Stimulated activated CD4-positive, alpha-beta T cell treated with anti-CD3 and anti-CD28 coated beads, Interleukin-4, amount 100 ng/mL, for 48 hours (primary cell): Measurements from ENCODE around the gene ITFG1.
A peak's percentile ranks its signal among the peaks of the same experiment; 100 is the strongest.
"Not testable (repeated sequence)": the region's sequence is repeated elsewhere in the genome, so short reads cannot be mapped to it uniquely, and the experiment has no call there.

ENCODE experiments used
- DNase-seq, 2 donors: peaks; one replicate each; pipeline ENCODE4 v3.0.0-alpha.2; 2020; ENCODE audit warnings: low read depth in 2 of 2

ITFG1 gene

DNA sequence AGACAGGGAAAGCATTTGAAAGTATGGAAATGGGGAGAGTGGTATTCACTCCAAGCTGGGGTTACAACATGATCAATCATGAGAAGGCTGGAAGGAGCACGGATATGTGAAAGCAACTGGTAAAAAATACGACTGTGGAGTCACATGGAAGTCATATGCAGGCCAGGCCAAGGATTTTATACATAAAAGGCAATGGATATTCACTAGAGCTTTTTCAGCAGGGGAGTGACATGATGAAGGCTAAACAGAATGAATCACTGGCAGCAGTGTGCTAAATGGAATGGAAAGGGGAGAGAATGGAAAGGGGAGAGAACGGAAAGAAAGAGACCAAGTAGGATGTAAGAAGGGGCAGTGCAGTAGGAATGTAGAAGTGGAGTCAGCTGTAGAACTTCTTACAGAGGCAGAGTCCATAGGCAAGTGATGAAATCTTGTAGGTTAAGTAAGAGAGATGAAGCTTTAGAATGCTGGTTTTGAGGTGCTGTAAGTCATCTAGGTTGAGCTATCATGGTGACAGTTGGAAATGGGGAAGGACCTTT is 304.1 kb downstream of the ITFG1 start:
- no peak for DNase-seq

DNA sequence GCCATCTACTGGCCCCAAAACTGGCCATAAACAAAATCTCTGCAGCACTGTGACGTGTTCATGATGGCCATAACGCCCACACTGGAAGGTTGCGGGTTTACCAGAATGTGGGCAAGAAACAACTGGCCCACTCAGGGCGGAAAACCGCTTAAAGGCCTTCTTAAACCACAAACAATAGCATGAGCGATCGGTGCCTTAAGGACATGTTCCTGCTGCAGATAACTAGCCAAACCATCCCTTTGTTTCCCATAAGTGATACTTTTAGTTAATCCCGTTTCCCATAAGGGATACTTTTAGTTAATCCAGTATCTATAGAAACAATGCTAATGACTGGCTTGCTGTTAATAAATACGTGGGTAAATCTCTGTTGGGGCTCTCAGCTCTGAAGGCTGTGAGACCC is 308.4 kb downstream of the ITFG1 start:
- not testable (repeated sequence) for DNase-seq

DNA sequence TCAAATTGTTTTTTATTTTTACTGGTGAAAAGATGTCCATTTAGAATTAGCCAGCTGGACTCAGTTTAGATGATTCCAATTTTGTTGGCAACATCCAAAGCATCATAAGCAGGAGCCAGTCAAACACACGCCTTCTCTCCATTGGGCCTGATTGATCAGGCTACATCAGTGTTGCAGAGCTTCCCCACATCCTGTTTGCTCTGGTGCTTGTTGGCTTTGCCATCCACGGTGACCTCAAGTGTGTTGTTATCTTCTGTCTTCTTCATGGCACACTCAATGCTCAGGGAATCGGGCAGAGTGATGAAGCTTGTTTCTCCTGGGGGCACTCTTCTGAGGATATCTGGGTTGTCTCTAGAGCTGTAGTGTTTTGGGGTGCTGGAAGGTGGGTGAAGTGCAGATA is 310.8 kb downstream of the ITFG1 start:
- DNase-seq = no peak

DNA sequence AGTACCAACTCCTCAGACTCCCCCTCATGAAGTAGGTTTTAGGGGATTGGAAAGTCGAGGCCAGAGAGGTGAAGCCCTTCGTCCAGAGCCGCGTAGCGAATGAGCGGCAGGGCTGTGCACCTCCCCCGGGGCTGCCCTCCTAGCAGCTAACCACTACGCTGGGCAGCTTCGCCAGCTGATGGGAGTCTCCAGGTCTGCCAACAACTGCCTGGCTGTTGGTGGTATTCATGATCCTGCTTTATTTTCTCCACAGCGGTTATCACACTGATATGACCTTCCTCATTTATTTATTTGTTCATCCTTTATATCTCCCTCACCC is 316.3 kb downstream of the ITFG1 start:
- DNase-seq = no peak

DNA sequence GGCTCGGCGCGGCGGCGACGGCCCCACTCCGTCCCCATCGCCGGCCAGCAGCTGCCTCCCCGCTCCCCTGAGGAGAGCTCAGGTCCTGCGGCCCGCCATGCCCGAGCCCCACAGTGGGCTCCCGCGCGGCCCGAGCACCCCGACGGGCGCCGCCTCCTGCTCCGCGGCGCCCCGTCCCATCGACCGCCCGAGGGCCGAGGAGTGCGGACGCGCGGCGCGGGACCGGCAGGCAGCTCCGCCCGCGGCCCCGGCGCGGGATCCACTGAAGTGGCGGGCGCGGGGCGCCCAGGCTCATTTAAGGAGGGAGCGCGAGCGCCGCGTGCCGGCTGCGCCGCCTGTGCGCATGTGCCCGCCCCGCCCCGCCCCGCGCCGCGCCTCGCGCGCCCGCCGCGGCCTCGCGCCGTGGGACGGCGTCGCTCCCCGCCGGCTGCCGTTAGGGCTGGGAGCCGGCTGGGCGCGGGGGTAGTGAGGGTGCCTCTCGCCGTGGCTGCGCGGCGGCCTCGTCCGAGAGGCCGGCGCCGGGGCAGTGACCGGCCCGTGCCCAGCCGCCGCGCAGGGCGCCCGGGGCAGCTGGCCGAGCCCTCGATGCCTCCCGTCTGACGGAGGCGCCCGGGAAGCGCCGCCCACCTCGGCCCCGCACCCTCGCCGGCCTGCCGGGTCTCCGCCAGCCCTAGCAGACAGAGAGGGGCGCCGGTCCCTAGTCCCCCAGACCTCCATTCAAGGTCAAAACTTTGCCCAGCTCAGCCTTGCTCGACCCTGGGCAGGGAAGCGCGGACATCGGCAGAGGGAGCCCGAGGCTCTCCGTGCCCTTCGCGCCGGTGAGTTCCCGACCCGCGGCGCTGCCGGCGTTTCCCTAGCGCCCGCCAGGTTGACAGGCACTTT is 316.9 kb downstream of the ITFG1 start, which contains the start of gene NETO2:
Gene NETO2, minus strand, starts transcription at position 269 of the 882 bp plus-strand sequence. CDS start 333 bp downstream, outside the sequence.
- peak; percentile 43 to 51 for DNase-seq

DNA sequence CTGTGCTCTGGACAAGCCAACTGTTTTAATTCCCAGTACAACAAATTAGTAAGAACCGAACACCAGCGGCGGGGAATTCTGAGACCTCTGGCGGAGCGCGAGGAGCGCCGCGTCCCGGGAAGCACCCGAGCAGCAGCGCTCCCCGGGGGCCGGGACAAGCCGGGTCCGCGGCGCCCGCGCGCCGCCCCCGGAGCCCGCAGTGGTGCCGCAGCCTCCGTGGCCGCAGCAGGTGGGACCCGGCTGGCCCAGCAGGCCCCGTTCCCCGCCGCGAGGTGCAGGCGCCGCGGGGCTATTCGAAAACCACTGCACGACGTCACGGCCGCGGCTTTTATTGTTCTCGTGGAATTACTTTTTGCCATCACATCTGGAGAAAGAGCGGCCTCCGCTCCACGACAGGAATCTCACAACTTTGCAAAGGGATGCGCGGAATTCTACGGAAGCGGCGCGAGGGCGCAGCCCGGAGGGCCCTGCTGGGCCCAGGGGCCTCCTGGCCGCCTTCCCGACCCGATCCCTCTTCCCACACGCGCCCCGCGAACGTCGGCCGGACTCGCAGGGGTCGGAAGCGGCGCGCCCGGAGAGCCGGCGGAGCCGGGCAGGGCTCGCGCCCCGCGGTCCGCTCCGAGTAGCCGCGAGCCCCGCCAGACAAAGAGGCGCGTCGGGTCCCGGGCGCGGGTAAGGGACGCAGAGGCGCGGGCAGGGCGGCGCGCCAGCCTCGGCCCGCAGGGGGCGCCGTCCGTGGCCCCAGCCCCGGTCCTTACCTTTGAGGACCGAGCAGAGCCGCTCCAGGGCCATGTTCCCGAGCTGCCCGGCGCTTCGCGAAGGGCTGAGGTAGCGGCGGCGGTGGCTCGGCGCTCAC is 317.8 kb downstream of the ITFG1 start:
- DNase-seq = peak; percentile 53 to 54

DNA sequence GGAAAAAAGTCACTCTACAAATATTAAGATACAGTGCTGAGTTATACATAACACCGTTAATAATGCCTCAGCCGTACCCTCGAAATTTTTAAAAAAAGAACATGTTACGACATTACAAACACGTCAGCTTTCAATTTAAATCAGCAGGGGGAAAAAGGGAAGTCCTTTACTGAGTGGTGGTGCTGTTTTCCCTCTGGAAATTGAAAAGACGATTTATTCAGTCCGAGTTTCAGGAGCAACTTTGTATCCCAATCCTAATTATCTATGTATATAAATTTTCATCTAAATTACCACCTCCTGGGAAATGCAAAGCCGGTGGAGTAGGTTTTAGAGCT is 318.4 kb downstream of the ITFG1 start:
- no peak for DNase-seq

DNA sequence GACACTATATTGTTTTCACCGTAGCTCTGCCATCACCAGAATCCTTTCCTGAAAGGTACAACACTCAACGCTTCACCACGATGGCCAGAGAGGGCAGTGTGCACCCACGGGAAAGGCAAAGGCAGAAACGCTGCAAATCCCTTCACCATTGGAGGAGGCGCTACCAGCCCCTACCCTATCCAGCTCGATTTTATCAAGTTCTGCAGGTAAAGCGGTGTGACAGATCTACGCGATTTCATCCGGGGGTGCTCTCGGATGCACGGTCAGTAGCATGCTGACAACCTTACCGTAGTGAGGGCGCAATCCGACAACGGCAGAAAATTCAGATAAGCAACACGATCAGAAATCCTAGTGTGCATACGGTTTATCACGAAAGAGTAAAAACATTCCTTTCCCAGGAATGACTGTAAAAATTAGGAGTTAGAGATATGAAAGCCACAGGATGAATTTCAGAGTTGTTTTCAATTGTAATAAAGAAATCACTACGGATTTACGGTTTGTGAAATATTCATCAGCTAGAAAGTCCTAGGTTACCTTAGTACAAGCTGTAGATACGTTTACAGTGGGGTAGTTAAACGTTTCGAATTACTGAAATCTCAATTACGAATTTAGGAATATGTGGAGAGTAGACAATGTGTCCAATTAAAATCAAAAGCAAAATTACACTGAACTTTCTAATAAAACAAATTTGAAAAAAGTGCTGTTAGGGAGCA is 318.9 kb downstream of the ITFG1 start:
- peak; percentile 67 to 73 for DNase-seq

DNA sequence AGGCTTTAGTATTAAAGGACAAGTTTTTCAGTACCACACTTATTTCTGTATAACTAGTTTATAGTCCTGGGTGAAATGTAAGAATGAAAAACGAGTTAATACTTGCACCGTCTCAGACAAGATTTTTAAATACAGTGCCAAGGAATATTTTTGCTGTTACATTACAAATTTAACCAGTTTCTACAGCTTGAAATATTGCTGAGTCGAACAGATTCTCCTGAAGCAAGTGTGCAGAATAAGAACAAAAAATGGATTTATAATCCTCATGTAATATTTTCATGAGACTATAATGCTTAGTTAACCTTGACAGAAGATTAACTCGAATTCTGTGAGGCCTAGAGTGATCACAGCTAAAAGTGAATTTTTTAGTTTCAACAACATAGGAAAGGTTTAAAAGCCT is 320.2 kb downstream of the ITFG1 start:
- DNase-seq = no peak

DNA sequence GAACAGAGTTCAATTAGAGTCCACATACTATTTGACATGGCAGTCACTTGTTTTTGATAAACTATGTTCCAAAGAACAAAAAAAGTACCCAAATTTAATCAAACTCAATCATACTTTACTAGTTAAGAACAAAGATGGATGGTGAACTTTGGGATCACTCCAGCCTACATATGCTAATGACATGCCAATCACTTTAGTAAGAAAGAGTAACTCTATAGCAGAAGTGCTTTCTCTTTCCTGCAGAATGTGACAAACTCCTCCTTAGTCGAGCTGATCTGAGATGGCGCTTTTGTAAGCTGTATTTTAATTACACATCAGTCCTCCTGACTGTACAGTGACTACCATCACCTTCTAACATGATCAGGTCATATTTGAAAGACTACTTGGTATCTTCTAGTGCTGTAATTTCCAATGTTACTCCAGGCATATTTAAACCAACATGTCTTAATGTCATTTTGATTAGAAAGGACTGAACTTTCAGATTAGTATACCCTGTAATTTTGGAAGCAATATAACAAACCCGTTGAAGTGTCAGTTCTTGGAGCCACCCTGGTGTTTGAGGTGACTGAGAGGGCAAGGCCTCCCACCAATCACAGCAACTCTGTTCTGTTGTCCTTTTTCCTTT is 321.2 kb downstream of the ITFG1 start:
- no peak for DNase-seq

DNA sequence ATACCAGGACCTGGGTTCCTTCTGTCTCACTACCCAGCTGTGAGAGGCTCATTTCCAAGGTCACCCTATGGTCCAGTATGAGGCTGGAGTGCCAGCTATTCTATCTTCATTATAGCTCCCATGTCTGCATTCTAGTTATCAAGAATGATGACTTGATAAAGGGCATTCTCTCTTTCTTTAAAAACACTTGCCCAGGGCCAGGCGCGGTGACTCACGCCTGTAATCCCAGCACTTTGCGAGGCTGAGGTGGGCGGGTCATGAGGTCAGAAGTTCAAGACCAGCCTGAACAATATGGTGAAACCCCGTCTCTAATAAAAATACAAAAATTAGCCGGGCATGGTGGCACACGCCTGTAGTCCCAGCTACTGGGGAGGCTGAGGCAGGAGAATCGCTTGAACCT is 322.9 kb downstream of the ITFG1 start:
- not testable (repeated sequence) for DNase-seq

DNA sequence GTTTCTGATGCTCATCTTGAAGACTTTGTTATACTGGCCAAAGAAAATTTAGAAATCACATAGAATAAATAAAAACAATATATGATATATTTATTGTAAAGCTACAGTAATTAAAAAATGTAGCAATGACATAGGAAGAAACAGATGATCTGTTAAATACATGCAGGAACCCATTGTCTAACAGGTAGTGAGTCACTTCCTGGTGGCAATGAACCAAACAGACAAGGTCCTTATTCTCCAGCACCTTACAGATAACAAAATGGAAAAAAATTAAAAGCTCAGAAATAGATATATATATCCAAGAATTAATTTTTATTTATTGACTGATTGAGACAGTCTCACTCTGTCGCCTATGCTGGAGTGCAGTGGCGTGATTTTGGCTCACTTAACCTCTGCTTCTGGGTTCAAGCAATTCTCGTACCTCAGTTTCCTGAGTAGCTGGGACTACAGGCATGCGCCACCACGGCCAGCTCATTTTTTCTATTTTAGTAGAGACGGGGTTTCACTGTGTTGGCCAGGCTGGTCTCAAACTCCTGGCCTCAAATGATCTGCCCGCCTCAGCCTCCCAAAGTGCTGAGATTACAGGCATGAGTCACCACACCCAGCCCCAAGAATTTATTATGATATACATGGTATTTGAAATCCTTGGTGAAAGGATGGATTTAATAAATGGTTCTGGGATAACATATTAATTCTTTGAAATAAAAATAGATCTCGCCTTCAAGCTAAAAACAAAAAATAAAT is 324.6 kb downstream of the ITFG1 start:
- DNase-seq = no peak

DNA sequence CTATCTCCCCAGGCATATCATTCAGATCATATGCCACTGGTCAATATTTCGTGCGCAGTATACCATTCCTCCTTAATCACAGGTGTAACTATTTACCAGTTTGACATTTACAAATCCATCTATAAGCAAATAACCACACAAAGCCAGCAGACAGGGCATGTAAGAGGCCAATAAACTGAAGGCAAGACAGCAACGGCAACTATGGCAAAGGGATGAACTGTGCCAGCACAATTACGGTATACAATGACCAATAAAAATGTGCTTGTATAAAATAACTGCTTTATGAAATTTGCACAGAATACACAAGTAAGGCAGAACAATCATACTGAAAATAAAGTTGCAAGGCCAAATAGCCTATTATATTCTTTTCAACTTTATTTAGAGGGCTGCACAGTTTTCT is 326.3 kb downstream of the ITFG1 start:
- DNase-seq = no peak

DNA sequence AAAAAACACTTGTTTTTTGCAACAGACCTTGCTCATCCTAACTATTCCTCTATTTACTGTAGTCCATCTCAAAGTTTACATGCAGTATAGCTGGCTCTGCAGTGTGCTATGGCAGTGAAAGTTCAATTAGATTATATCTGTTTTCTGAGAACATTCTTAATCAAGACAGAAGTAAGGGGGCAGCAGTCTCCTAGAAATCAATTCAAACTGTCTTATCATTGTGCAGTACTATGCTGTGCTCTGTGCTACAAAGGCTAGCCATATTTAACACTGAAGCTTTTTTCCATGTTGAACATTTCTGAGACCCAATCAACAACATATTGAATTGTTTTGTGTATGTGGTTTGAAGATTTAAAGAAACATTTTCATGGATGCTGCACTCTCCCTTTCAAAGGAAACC is 328.6 kb downstream of the ITFG1 start:
- DNase-seq = no peak

DNA sequence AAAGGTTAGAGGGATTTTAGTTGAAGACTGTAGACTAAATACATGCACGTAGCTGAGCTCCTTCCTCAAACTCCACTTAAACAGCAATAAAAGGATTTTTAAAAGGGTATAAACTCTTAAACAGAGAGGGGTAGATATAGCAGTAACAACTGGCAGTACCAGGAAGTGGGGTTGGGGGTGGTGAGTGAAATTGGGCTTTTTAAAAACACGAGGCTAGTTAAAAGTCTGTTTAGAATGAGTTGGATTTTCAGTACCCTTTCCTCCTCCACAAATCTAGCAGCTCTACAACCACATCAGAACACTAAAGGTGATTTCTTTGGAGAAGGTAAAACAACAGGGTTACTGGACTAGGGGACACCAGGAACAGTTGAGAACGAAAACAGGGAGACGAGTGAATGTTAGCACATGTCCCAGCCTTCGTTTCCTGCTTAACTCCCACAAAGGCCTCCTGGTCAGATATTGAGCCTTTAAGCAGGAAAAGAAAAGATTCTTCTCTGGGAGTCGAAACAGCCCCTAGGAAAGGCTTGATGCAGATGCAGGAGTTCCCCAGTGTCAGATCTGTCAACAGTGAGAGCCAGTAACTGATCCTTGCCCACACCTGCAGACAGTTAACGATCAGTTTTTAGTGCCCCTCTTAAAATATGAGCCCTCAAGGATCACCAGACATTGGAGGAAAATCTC is 331.0 kb downstream of the ITFG1 start:
- DNase-seq = no peak

DNA sequence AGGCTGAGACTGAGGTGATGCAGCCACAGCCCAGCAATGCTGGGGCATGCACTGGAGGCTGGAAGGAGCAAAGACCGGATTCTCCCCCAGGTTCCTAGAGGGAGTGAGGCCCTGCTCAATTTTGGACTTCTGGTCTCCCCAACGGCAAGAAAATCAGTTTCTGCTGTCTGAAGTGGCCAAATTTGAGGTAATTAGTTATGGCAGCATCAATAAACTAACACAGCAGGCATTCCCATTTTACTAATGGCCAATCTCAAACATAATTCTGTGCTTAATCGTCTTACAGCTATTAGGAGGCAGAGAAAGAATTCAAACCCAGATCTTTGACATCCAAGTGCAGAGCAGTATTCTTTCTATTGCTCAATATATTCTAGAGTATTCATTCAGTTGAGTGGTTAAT is 333.3 kb downstream of the ITFG1 start:
- DNase-seq = no peak

DNA sequence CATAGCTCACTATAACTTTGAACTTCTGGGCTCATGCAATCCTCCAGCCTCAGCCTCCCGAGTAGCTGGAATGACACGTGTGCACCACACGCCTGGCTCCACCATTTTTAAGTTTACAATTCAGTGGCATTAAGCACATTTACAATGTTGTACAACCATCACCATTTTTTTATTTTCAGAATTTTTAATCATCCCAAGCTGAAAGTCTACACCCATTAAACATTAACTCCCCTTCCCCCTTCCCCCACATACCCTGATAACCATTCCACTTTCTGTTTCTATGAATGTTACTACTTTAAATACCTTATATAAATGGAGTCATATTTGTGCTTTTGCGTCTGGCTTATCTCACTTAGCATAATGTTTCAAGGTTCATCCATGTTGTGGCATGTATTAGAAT is 335.1 kb downstream of the ITFG1 start:
- no peak for DNase-seq

DNA sequence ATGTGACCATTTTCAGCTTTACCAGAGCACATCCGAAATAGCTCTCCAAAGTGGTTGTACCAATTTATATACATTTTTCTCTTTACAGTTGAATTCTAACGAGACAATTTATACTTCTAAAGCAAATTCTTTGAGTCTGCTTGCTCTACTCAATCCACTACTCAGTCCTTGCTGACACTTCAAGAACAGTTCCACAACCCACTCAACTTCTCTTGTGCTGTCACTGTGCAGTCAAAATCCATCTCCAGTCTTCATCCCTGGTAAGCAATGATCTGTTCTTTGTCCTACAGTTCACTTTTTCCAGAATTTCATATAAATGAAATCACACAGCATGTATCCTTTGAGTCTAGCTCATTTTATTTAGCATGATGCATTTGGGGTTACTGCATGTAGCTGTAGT is 347.7 kb downstream of the ITFG1 start:
- DNase-seq = no peak

DNA sequence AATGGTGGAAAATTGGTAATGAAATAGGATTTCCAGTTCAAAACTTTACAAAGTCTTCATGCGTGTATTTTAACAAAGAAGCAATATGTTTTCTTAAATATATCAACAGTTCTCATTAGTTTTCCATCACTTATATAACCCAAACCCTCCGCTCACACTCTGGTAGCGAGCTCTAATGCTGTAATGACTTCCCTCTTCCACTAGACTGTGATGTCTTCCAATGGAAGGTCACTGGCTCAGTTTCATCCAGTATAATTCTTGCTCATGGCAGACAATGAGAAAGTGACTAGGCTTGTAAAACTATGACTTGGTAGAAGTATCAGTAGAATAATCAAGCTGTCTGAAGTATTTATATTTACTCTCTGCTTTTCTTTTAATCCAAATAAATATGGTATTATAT is 349.9 kb downstream of the ITFG1 start:
- DNase-seq = no peak

DNA sequence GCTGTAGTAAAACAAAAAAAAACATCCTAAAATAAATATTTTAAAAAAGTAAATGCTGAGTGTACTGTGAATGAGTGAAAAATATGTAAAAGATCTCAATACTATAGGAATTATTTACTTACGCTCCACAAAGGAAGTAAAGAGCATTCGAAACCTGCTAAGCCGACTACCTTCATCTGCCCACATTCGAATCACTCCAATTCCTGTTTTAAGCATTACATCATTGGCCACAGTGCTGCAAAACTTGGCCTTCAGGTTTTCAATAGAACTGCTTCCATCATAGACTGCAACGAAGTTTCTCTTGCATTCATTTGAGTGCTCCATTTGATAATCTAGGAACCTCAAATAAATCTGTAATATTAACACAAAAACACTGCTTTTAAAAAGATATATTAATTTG is 351.5 kb downstream of the ITFG1 start:
- no peak for DNase-seq
